PFSK-1 (cell line): ENCODE results near the gene SHANK2.

Source experiments
- FOXP2 ChIP-seq: optimal IDR thresholded peaks from 2 replicates; pipeline ENCODE3; 2011; ENCODE audit warnings: borderline replicate concordance, control low read depth, inconsistent platforms; ENCODE audit not compliant: insufficient read depth; ENCODE audit errors: extremely low read length, extremely low read depth
- POLR2AphosphoS5 ChIP-seq: IDR thresholded peaks from 2 replicates; pipeline ENCODE4 v1.6.1; 2012; ENCODE audit warnings: low read depth, mild to moderate bottlenecking, control low read depth, low read length, moderate library complexity
- SIN3A ChIP-seq: IDR thresholded peaks from 2 replicates; pipeline ENCODE4 v1.6.1; 2012; ENCODE audit warnings: mild to moderate bottlenecking, low read length, moderate library complexity, borderline replicate concordance; ENCODE audit not compliant: insufficient read depth
- TAF1 ChIP-seq: IDR thresholded peaks from 2 replicates; pipeline ENCODE4 v1.6.1; 2012; ENCODE audit warnings: low read length, control low read depth, borderline replicate concordance; ENCODE audit not compliant: insufficient read depth
- TF ChIP-seq, protein P1 (sequence below), 2 experiments: IDR thresholded peaks; 2 replicates each; pipeline versions ENCODE4 v1.6.1 to v1.8.0; 2011 to 2012; ENCODE audit warnings: low read depth in 2 of 2, low read length in 2 of 2, control low read depth in 1 of 2, inconsistent platforms in 1 of 2, mild to moderate bottlenecking in 1 of 2, moderate library complexity in 1 of 2; ENCODE audit not compliant: insufficient read depth in 1 of 2

The SHANK2 gene

DNA sequence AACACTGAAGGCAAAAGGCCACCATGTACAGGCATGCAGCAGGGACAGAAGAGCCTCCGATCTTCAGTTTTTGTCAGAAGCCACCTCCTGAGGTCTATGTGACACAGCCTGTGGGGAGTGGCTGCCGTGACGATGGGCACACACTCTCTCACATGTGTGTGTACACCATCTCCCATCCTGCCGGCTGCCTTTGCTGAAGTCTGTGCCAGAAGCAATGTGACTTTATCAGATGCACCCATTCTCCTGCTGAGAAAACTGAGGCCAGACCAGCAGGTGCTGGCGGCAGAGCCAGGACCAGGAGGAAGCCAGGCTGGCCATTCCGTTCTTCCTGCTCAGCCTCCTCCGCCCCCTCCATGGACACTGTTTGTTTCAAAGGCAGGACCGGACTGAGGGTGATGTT lies 16.7 kb downstream of the SHANK2 start:
- TF ChIP-seq FOXP2 (no peak), TAF1 (no peak), SIN3A (no peak), POLR2AphosphoS5 (no peak)
- TF ChIP-seq, protein P1, sequence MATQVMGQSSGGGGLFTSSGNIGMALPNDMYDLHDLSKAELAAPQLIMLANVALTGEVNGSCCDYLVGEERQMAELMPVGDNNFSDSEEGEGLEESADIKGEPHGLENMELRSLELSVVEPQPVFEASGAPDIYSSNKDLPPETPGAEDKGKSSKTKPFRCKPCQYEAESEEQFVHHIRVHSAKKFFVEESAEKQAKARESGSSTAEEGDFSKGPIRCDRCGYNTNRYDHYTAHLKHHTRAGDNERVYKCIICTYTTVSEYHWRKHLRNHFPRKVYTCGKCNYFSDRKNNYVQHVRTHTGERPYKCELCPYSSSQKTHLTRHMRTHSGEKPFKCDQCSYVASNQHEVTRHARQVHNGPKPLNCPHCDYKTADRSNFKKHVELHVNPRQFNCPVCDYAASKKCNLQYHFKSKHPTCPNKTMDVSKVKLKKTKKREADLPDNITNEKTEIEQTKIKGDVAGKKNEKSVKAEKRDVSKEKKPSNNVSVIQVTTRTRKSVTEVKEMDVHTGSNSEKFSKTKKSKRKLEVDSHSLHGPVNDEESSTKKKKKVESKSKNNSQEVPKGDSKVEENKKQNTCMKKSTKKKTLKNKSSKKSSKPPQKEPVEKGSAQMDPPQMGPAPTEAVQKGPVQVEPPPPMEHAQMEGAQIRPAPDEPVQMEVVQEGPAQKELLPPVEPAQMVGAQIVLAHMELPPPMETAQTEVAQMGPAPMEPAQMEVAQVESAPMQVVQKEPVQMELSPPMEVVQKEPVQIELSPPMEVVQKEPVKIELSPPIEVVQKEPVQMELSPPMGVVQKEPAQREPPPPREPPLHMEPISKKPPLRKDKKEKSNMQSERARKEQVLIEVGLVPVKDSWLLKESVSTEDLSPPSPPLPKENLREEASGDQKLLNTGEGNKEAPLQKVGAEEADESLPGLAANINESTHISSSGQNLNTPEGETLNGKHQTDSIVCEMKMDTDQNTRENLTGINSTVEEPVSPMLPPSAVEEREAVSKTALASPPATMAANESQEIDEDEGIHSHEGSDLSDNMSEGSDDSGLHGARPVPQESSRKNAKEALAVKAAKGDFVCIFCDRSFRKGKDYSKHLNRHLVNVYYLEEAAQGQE (IDR thresholded peaks at IDR 0.05; ENCODE audit: insufficient read depth in 1 of 2, low read depth in 2 of 2, low read length in 2 of 2) = no peak

DNA sequence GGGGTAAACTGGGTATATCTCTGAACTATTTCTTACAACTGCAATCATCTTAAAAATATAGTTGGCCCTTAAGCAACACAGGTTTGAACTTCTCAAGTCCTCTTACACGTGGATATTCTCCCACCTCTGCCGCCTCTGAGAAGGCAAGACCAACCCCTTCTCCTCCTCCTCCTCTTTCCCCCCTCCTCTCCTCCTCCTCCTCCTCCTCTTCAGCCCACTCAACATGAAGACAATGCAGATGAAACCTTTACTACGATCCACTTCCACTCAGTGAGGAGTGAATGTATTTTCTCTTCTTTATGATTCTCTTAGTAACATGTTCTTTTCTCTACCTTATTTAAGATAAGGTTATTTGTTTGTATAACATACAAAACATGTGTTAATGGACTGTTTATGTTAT lies 20.0 kb downstream of the SHANK2 start:
- TF ChIP-seq, protein P1 (IDR thresholded peaks at IDR 0.05; ENCODE audit: insufficient read depth in 1 of 2, low read depth in 2 of 2, low read length in 2 of 2) = no peak
- TF ChIP-seq TAF1 = no peak
- TF ChIP-seq SIN3A = no peak
- TF ChIP-seq FOXP2 = no peak
- no peak for TF ChIP-seq POLR2AphosphoS5

DNA sequence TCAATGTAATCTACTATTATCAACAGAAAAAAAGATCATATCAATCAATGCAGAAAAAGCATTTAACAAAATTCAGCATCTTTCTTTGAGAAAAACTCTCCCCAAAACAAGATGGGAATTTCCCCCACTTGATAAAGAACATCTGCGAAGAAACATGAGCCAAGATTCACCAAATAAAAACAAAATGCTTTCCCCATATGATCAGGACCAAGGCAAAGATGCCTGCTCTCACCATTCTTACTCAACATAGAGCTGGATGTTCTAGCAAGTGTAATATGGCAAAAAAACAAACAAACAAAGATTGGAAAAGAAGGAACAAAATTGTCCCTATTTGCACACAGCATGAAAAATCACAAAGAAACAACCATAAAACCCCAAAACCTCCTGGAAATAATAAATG lies 23.4 kb downstream of the SHANK2 start:
- TF ChIP-seq, protein P1 (IDR thresholded peaks at IDR 0.05; ENCODE audit: insufficient read depth in 1 of 2, low read depth in 2 of 2, low read length in 2 of 2) = no peak
- TF ChIP-seq TAF1 = no peak

DNA sequence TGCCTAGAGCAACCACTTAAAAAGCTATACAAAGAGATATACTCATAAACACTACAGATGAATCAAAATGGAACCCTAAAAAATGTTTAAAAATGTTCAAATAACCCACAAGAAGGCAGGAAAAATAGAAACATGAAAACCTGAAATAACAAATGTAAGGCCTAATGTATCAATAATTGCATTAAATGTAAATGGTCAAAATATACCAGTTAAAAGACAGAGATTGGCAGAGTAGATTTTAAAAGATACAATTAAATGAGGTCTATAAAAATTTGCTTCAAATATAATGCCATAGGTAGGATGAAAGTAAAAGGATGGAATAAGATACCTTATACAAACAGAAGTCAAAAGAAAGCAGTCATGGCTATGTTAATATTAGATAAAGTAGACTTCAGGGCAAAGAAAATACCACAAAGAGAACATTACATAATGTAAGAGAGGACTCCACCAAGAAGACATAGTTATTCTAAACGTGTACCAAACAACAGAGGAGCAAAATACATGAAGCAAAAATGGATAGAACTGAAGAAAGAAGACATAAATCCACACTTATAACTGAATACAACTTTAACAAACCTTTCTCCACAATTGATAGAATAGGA lies 25.2 kb downstream of the SHANK2 start:
- no peak for TF ChIP-seq POLR2AphosphoS5
- TF ChIP-seq, protein P1 (IDR thresholded peaks at IDR 0.05; ENCODE audit: insufficient read depth in 1 of 2, low read depth in 2 of 2, low read length in 2 of 2) = no peak
- TF ChIP-seq SIN3A = no peak
- TF ChIP-seq FOXP2 = no peak
- no peak for TF ChIP-seq TAF1
